Liver (tissue), 9 donors: ENCODE measurements around the gene NPPA. TPM values are rescaled to one million over a fixed set of nuclear protein-coding genes. Genes with fewer than 3 reads are reported as not detected.

Source experiments
- DNase-seq: peaks from one replicate; pipeline ENCODE4 v3.0.0-alpha.2; 2017; ENCODE audit warnings: low spot score
- H3K27ac ChIP-seq, 2 donors: one replicate each; pipeline ENCODE4 v1.7.0; 2013; ENCODE audit warnings: inconsistent platforms in 2 of 2, low read length in 2 of 2, control low read depth in 1 of 2, low read depth in 1 of 2, mild to moderate bottlenecking in 1 of 2
- H3K27me3 ChIP-seq, 4 donors: one replicate each; pipeline versions ENCODE4 v1.6.1 to v1.7.0; 2013; ENCODE audit warnings: low read length in 3 of 4, inconsistent platforms in 1 of 4, mild to moderate bottlenecking in 1 of 4, moderate library complexity in 1 of 4; ENCODE audit not compliant: control insufficient read depth in 4 of 4, insufficient read depth in 4 of 4
- H3K36me3 ChIP-seq, 4 donors: one replicate each; pipeline versions ENCODE4 v1.6.1 to v1.7.0; 2013; ENCODE audit warnings: low read length in 3 of 4, mild to moderate bottlenecking in 3 of 4, low read depth in 1 of 4, moderate library complexity in 1 of 4; ENCODE audit not compliant: control insufficient read depth in 4 of 4, insufficient read depth in 3 of 4
- H3K4me1 ChIP-seq, 4 donors: one replicate each; pipeline versions ENCODE4 v1.6.1 to v1.7.0; 2013; ENCODE audit warnings: low read length in 3 of 4, mild to moderate bottlenecking in 3 of 4, moderate library complexity in 1 of 4; ENCODE audit not compliant: control insufficient read depth in 4 of 4, insufficient read depth in 4 of 4
- H3K4me3 ChIP-seq, 3 donors: one replicate each; pipeline versions ENCODE4 v1.6.1 to v1.7.0; 2013; ENCODE audit warnings: low read length in 3 of 3, control low read depth in 1 of 3, low read depth in 1 of 3, mild to moderate bottlenecking in 1 of 3
- H3K9ac ChIP-seq, 2 donors: one replicate each; pipeline ENCODE4 v1.7.0; 2013; ENCODE audit warnings: low read length in 2 of 2, mild to moderate bottlenecking in 2 of 2, moderate library complexity in 2 of 2, control low read depth in 1 of 2, low read depth in 1 of 2
- H3K9me3 ChIP-seq, 4 donors: one replicate each; pipeline versions ENCODE4 v1.6.1 to v1.7.0; 2013; ENCODE audit warnings: low read length in 3 of 4; ENCODE audit not compliant: control insufficient read depth in 4 of 4
- ATF3 ChIP-seq: IDR thresholded peaks from 2 replicates; pipeline ENCODE4 v1.6.1; 2016; ENCODE audit warnings: antibody characterized with exemption
- EGR1 ChIP-seq, 2 donors: IDR thresholded peaks; 2 replicates each; pipeline ENCODE4 v1.6.1; 2016 to 2018; ENCODE audit warnings: antibody characterized with exemption in 2 of 2, low read depth in 2 of 2
- FOXA1 ChIP-seq: IDR thresholded peaks from 2 replicates; pipeline ENCODE4 v1.6.1; 2016; ENCODE audit warnings: antibody characterized with exemption
- FOXA2 ChIP-seq: IDR thresholded peaks from 2 replicates; pipeline ENCODE4 v1.6.1; 2016; ENCODE audit warnings: antibody characterized with exemption
- GABPA ChIP-seq, 2 donors: IDR thresholded peaks in 1 of 2; conservative IDR thresholded peaks in 1 of 2; 2 replicates each; pipeline ENCODE4 v1.6.1; 2016; ENCODE audit warnings: antibody characterized with exemption in 2 of 2, mild to moderate bottlenecking in 1 of 2, moderate library complexity in 1 of 2
- HNF4A ChIP-seq, 2 donors: conservative IDR thresholded peaks; 2 replicates each; pipeline ENCODE4 v1.6.1; 2016; ENCODE audit warnings: antibody characterized with exemption in 2 of 2, mild to moderate bottlenecking in 2 of 2
- JUND ChIP-seq, 2 donors: IDR thresholded peaks; 2 replicates each; pipeline ENCODE4 v1.6.1; 2016; ENCODE audit warnings: antibody characterized with exemption in 2 of 2
- MAX ChIP-seq: IDR thresholded peaks from 2 replicates; pipeline ENCODE4 v1.6.1; 2016; ENCODE audit warnings: antibody characterized with exemption
- NR2F2 ChIP-seq: IDR thresholded peaks from 2 replicates; pipeline ENCODE4 v1.6.1; 2016; ENCODE audit warnings: antibody characterized with exemption
- REST ChIP-seq: IDR thresholded peaks from 2 replicates; pipeline ENCODE4 v1.6.1; 2016; ENCODE audit warnings: antibody characterized with exemption, mild to moderate bottlenecking
- RXRA ChIP-seq, 2 donors: IDR thresholded peaks; 2 replicates each; pipeline ENCODE4 v1.6.1; 2017 to 2018; ENCODE audit warnings: antibody characterized with exemption in 2 of 2, mild to moderate bottlenecking in 1 of 2
- SP1 ChIP-seq: IDR thresholded peaks from 2 replicates; pipeline ENCODE4 v1.6.1; 2018; ENCODE audit warnings: antibody characterized with exemption, mild to moderate bottlenecking
- TAF1 ChIP-seq: conservative IDR thresholded peaks from 2 replicates; pipeline ENCODE4 v1.6.1; 2016; ENCODE audit warnings: antibody characterized with exemption, mild to moderate bottlenecking
- YY1 ChIP-seq: IDR thresholded peaks from 2 replicates; pipeline ENCODE4 v1.6.1; 2016; ENCODE audit warnings: antibody characterized with exemption, mild to moderate bottlenecking
- WGBS: extraction: QIAGEN DNeasy Blood & Tissue Kit; methylation state at CpG from one replicate; pipeline ENCODE4 v1.1.7; 2013; 5-methylcytosine and 5-hydroxymethylcytosine counted together
- polyA plus RNA-seq, 2 donors: library from polyadenylated mRNA; stranded (reverse) in 1 of 2; unstranded in 1 of 2; fragments of 200-250 nt in 1 of 2; fragments of >200 nt in 1 of 2; fragmentation: Nextera tagmentation in 1 of 2; extraction: Ambion mirVana in 1 of 2; gene quantifications; one replicate each; pipeline versions ENCODE4 v1.2.1 to v1.2.3, GENCODE V29; 2013 to 2015
- total RNA-seq, 2 donors: library from RNA; depleted of rRNA; stranded (reverse); fragments of >200 nt; gene quantifications; one replicate each; pipeline ENCODE4 v1.2.3, GENCODE V29; 2014
- TF ChIP-seq, protein P1 (sequence below): fragments of 150-350 bp; IDR thresholded peaks from 2 replicates; pipeline ENCODE4 v1.5.1; 2017; ENCODE audit warnings: improper control_type of control experiment, low read depth, low read length; ENCODE audit not compliant: missing input control
- donor health status: healthy.
- donor health status: healthy.
- donor health status: healthy.
- donor health status: healthy.
- donor health status: healthy.

NPPA gene
- total and polyA plus RNA-seq, 4 donors: 0.12 TPM; not detected in 3

- no peak overlapping the region for H3K9ac ChIP-seq
- no peak for TF ChIP-seq SP1
- no peak for TF ChIP-seq NR2F2
- no peak for TF ChIP-seq HNF4A (conservative IDR thresholded peaks at IDR 0.05)
- no peak for TF ChIP-seq FOXA1
- TF ChIP-seq ATF3: no peak
- TF ChIP-seq JUND (IDR thresholded peaks at IDR 0.05): no peak
- no peak for TF ChIP-seq EGR1 (IDR thresholded peaks at IDR 0.05; ENCODE audit: low read depth in 2 of 2)
- TF ChIP-seq YY1: no peak
- no peak for TF ChIP-seq RXRA (IDR thresholded peaks at IDR 0.05)
- TF ChIP-seq REST: no peak
- TF ChIP-seq, protein P1, sequence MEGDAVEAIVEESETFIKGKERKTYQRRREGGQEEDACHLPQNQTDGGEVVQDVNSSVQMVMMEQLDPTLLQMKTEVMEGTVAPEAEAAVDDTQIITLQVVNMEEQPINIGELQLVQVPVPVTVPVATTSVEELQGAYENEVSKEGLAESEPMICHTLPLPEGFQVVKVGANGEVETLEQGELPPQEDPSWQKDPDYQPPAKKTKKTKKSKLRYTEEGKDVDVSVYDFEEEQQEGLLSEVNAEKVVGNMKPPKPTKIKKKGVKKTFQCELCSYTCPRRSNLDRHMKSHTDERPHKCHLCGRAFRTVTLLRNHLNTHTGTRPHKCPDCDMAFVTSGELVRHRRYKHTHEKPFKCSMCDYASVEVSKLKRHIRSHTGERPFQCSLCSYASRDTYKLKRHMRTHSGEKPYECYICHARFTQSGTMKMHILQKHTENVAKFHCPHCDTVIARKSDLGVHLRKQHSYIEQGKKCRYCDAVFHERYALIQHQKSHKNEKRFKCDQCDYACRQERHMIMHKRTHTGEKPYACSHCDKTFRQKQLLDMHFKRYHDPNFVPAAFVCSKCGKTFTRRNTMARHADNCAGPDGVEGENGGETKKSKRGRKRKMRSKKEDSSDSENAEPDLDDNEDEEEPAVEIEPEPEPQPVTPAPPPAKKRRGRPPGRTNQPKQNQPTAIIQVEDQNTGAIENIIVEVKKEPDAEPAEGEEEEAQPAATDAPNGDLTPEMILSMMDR: no peak
- no peak for TF ChIP-seq GABPA (IDR thresholded peaks at IDR 0.05 in 1 of 2, conservative IDR thresholded peaks at IDR 0.05 in 1 of 2)
- H3K27ac ChIP-seq: no peak overlapping the region
- H3K27me3 ChIP-seq: no peaks in the 10 kb centered on the region
- H3K4me3 ChIP-seq: no peak overlapping the region
- WGBS: 86% methylated on average over 8 of the region's 8 CpGs
- H3K9me3 ChIP-seq: no peaks in the 10 kb centered on the region
- H3K4me1 ChIP-seq: no peaks in the 10 kb centered on the region
- no peak for DNase-seq
- H3K36me3 ChIP-seq: peaks cover 15 to 93% (median 51%) of the 10 kb centered on the region in 4 donors
Measured at GRCh38 chr1:11833497-11833896, 14.1 kb downstream of the NPPA start.

- no peaks in the 10 kb centered on the region for H3K9me3 ChIP-seq
- no peak overlapping the region for H3K9ac ChIP-seq
- H3K27ac ChIP-seq: no peak overlapping the region
- H3K4me3 ChIP-seq: no peak overlapping the region
- H3K4me1 ChIP-seq: no peaks in the 10 kb centered on the region
- no peak for TF ChIP-seq MAX
- TF ChIP-seq SP1: no peak
- TF ChIP-seq, protein P1: no peak
- no peak for TF ChIP-seq EGR1 (IDR thresholded peaks at IDR 0.05; ENCODE audit: low read depth in 2 of 2)
- no peak for TF ChIP-seq JUND (IDR thresholded peaks at IDR 0.05)
- no peak for TF ChIP-seq FOXA1
- TF ChIP-seq RXRA (IDR thresholded peaks at IDR 0.05): no peak
- no peak for TF ChIP-seq TAF1
- TF ChIP-seq HNF4A (conservative IDR thresholded peaks at IDR 0.05): no peak
- TF ChIP-seq FOXA2: no peak
- TF ChIP-seq ATF3: no peak
- no peak for TF ChIP-seq NR2F2
- no peak for TF ChIP-seq GABPA (IDR thresholded peaks at IDR 0.05 in 1 of 2, conservative IDR thresholded peaks at IDR 0.05 in 1 of 2)
- H3K27me3 ChIP-seq: no peaks in the 10 kb centered on the region
- DNase-seq: no peak
- WGBS: 82% methylated on average over 9 of the region's 9 CpGs
- peaks cover 15 to 93% (median 55%) of the 10 kb centered on the region in 4 donors for H3K36me3 ChIP-seq
Measured at GRCh38 chr1:11831945-11832725, 15.4 kb downstream of the NPPA start.
